Measurements from ENCODE around the gene PLCH1.

PLCH1 gene

GRCh38 chr3:155382396-155383042 is 362.4 kb downstream of the PLCH1 start:
- no peaks in the 10 kb centered on the region for H3K27me3 ChIP-seq (ENCODE audit: control insufficient read depth, insufficient read depth, low read length, poor library complexity, severe bottlenecking)
- H3K27ac ChIP-seq (ENCODE audit: insufficient read depth, low read depth, low read length, poor library complexity, severe bottlenecking) = no peak overlapping the region
- no peaks in the 10 kb centered on the region for H3K36me3 ChIP-seq (ENCODE audit: control insufficient read depth, insufficient read depth, low read length)
- WGBS, 2 experiments = 24 to 25% methylated on average over 6 of the region's 6 CpGs
- H3K4me1 ChIP-seq (ENCODE audit: control insufficient read depth, insufficient read depth, low read length) = peaks cover 3% of the 10 kb centered on the region
- H3K9me3 ChIP-seq (ENCODE audit: control insufficient read depth, low read length) = no peaks in the 10 kb centered on the region
- H3K4me3 ChIP-seq (ENCODE audit: insufficient read depth, low read depth, low read length) = no peak overlapping the region

- H3K4me3 ChIP-seq (ENCODE audit: insufficient read depth, low read depth, low read length) = no peak overlapping the region
- H3K9me3 ChIP-seq (ENCODE audit: control insufficient read depth, low read length) = no peaks in the 10 kb centered on the region
- H3K27me3 ChIP-seq (ENCODE audit: control insufficient read depth, insufficient read depth, low read length, poor library complexity, severe bottlenecking) = no peaks in the 10 kb centered on the region
- peaks cover 2% of the 10 kb centered on the region for H3K4me1 ChIP-seq (ENCODE audit: control insufficient read depth, insufficient read depth, low read length)
- H3K27ac ChIP-seq (ENCODE audit: insufficient read depth, low read depth, low read length, poor library complexity, severe bottlenecking) = no peak overlapping the region
- 90 to 93% methylated on average over 1 of the region's 1 CpG for WGBS, 2 experiments
- no peaks in the 10 kb centered on the region for H3K36me3 ChIP-seq (ENCODE audit: control insufficient read depth, insufficient read depth, low read length)
These were observed 367.0 kb downstream of the PLCH1 start for GRCh38 chr3:155377847-155378246.

- no peak overlapping the region for H3K27ac ChIP-seq (ENCODE audit: insufficient read depth, low read depth, low read length, poor library complexity, severe bottlenecking)
These were observed 367.8 kb downstream of the PLCH1 start for GRCh38 chr3:155377071-155377470.

GRCh38 chr3:155372281-155372680 is 372.6 kb downstream of the PLCH1 start:
- 100% methylated on average over 1 of the region's 1 CpG for WGBS, 2 experiments
- Histone ChIP-seq H3K4me3 (ENCODE audit: insufficient read depth, low read depth, low read length) (no peak overlapping the region), H3K27me3 (ENCODE audit: control insufficient read depth, insufficient read depth, low read length, poor library complexity, severe bottlenecking) (no peaks in the 10 kb centered on the region), H3K36me3 (ENCODE audit: control insufficient read depth, insufficient read depth, low read length) (no peaks in the 10 kb centered on the region), H3K4me1 (ENCODE audit: control insufficient read depth, insufficient read depth, low read length) (no peaks in the 10 kb centered on the region), H3K9me3 (ENCODE audit: control insufficient read depth, low read length) (no peaks in the 10 kb centered on the region), H3K27ac (ENCODE audit: insufficient read depth, low read depth, low read length, poor library complexity, severe bottlenecking) (no peak overlapping the region)

More at GRCh38 chr3:155377071-155377470, 367.8 kb downstream of the PLCH1 start:
- H3K27me3 ChIP-seq (ENCODE audit: control insufficient read depth, insufficient read depth, low read length, poor library complexity, severe bottlenecking) = no peaks in the 10 kb centered on the region
- no peaks in the 10 kb centered on the region for H3K9me3 ChIP-seq (ENCODE audit: control insufficient read depth, low read length)
- WGBS, 2 experiments = 89% methylated on average over 2 of the region's 2 CpGs; no CpG with 5 or more reads in 1 of the 2 experiments
- no peaks in the 10 kb centered on the region for H3K36me3 ChIP-seq (ENCODE audit: control insufficient read depth, insufficient read depth, low read length)
- no peaks in the 10 kb centered on the region for H3K4me1 ChIP-seq (ENCODE audit: control insufficient read depth, insufficient read depth, low read length)
- H3K4me3 ChIP-seq (ENCODE audit: insufficient read depth, low read depth, low read length) = no peak overlapping the region

- no peaks in the 10 kb centered on the region for H3K27me3 ChIP-seq (ENCODE audit: control insufficient read depth, insufficient read depth, low read length, poor library complexity, severe bottlenecking)
- H3K27ac ChIP-seq (ENCODE audit: insufficient read depth, low read depth, low read length, poor library complexity, severe bottlenecking) = no peak overlapping the region
- no peaks in the 10 kb centered on the region for H3K4me1 ChIP-seq (ENCODE audit: control insufficient read depth, insufficient read depth, low read length)
- no peaks in the 10 kb centered on the region for H3K36me3 ChIP-seq (ENCODE audit: control insufficient read depth, insufficient read depth, low read length)
- no peaks in the 10 kb centered on the region for H3K9me3 ChIP-seq (ENCODE audit: control insufficient read depth, low read length)
- no peak overlapping the region for H3K4me3 ChIP-seq (ENCODE audit: insufficient read depth, low read depth, low read length)
- WGBS, 2 experiments = 90 to 98% methylated on average over 3 to 4 of the region's 4 CpGs
These were observed 373.9 kb downstream of the PLCH1 start for GRCh38 chr3:155370764-155371503.

- Histone ChIP-seq H3K27me3 (ENCODE audit: control insufficient read depth, insufficient read depth, low read length, poor library complexity, severe bottlenecking) (no peaks in the 10 kb centered on the region), H3K36me3 (ENCODE audit: control insufficient read depth, insufficient read depth, low read length) (no peaks in the 10 kb centered on the region), H3K9me3 (ENCODE audit: control insufficient read depth, low read length) (peaks cover 4% of the 10 kb centered on the region), H3K27ac (ENCODE audit: insufficient read depth, low read depth, low read length, poor library complexity, severe bottlenecking) (no peak overlapping the region), H3K4me1 (ENCODE audit: control insufficient read depth, insufficient read depth, low read length) (no peaks in the 10 kb centered on the region), H3K4me3 (ENCODE audit: insufficient read depth, low read depth, low read length) (no peak overlapping the region)
These were observed 374.7 kb downstream of the PLCH1 start for GRCh38 chr3:155370198-155370597.

GRCh38 chr3:155369735-155370134 is 375.1 kb downstream of the PLCH1 start:
- Histone ChIP-seq H3K36me3 (ENCODE audit: control insufficient read depth, insufficient read depth, low read length) (no peaks in the 10 kb centered on the region), H3K27me3 (ENCODE audit: control insufficient read depth, insufficient read depth, low read length, poor library complexity, severe bottlenecking) (no peaks in the 10 kb centered on the region), H3K4me1 (ENCODE audit: control insufficient read depth, insufficient read depth, low read length) (no peaks in the 10 kb centered on the region), H3K4me3 (ENCODE audit: insufficient read depth, low read depth, low read length) (no peak overlapping the region), H3K9me3 (ENCODE audit: control insufficient read depth, low read length) (peaks cover 5% of the 10 kb centered on the region), H3K27ac (ENCODE audit: insufficient read depth, low read depth, low read length, poor library complexity, severe bottlenecking) (no peak overlapping the region)
- WGBS, 2 experiments = 52 to 64% methylated on average over 3 of the region's 3 CpGs

- no peaks in the 10 kb centered on the region for H3K36me3 ChIP-seq (ENCODE audit: control insufficient read depth, insufficient read depth, low read length)
- H3K27ac ChIP-seq (ENCODE audit: insufficient read depth, low read depth, low read length, poor library complexity, severe bottlenecking) = no peak overlapping the region
- H3K9me3 ChIP-seq (ENCODE audit: control insufficient read depth, low read length) = peaks cover 5% of the 10 kb centered on the region
- H3K27me3 ChIP-seq (ENCODE audit: control insufficient read depth, insufficient read depth, low read length, poor library complexity, severe bottlenecking) = no peaks in the 10 kb centered on the region
- H3K4me3 ChIP-seq (ENCODE audit: insufficient read depth, low read depth, low read length) = no peak overlapping the region
- no peaks in the 10 kb centered on the region for H3K4me1 ChIP-seq (ENCODE audit: control insufficient read depth, insufficient read depth, low read length)
- WGBS, 2 experiments = 17 to 23% methylated on average over 5 of the region's 5 CpGs
These were observed 375.6 kb downstream of the PLCH1 start for GRCh38 chr3:155369244-155369643.

- Histone ChIP-seq H3K27ac (ENCODE audit: insufficient read depth, low read depth, low read length, poor library complexity, severe bottlenecking) (no peak overlapping the region), H3K9me3 (ENCODE audit: control insufficient read depth, low read length) (peaks cover 5% of the 10 kb centered on the region), H3K4me1 (ENCODE audit: control insufficient read depth, insufficient read depth, low read length) (peaks cover 3% of the 10 kb centered on the region), H3K4me3 (ENCODE audit: insufficient read depth, low read depth, low read length) (no peak overlapping the region), H3K36me3 (ENCODE audit: control insufficient read depth, insufficient read depth, low read length) (no peaks in the 10 kb centered on the region), H3K27me3 (ENCODE audit: control insufficient read depth, insufficient read depth, low read length, poor library complexity, severe bottlenecking) (no peaks in the 10 kb centered on the region)
These were observed 376.1 kb downstream of the PLCH1 start for GRCh38 chr3:155368786-155369185.

GRCh38 chr3:155367506-155367905 is 377.4 kb downstream of the PLCH1 start:
- H3K4me3 ChIP-seq (ENCODE audit: insufficient read depth, low read depth, low read length) = no peak overlapping the region
- H3K27ac ChIP-seq (ENCODE audit: insufficient read depth, low read depth, low read length, poor library complexity, severe bottlenecking) = no peak overlapping the region
- peaks cover 14% of the 10 kb centered on the region for H3K4me1 ChIP-seq (ENCODE audit: control insufficient read depth, insufficient read depth, low read length)
- no peaks in the 10 kb centered on the region for H3K27me3 ChIP-seq (ENCODE audit: control insufficient read depth, insufficient read depth, low read length, poor library complexity, severe bottlenecking)
- H3K36me3 ChIP-seq (ENCODE audit: control insufficient read depth, insufficient read depth, low read length) = no peaks in the 10 kb centered on the region
- peaks cover 5% of the 10 kb centered on the region for H3K9me3 ChIP-seq (ENCODE audit: control insufficient read depth, low read length)
